Liver (tissue), 3 donors: ENCODE data around the gene GUCA2A.

Experiments
- MAX ChIP-seq: IDR thresholded peaks from 2 replicates; pipeline ENCODE4 v1.6.1; 2016; ENCODE audit warnings: antibody characterized with exemption
- RAD21 ChIP-seq, 2 donors: IDR thresholded peaks; 2 replicates each; pipeline ENCODE4 v1.6.1; 2016; ENCODE audit warnings: antibody characterized with exemption in 2 of 2, mild to moderate bottlenecking in 2 of 2
- TAF1 ChIP-seq: conservative IDR thresholded peaks from 2 replicates; pipeline ENCODE4 v1.6.1; 2016; ENCODE audit warnings: antibody characterized with exemption, mild to moderate bottlenecking
- YY1 ChIP-seq: IDR thresholded peaks from 2 replicates; pipeline ENCODE4 v1.6.1; 2016; ENCODE audit warnings: antibody characterized with exemption, mild to moderate bottlenecking
- TF ChIP-seq, protein P1 (sequence below): fragments of 150-350 bp; IDR thresholded peaks from 2 replicates; pipeline ENCODE4 v1.5.1; 2017; ENCODE audit warnings: improper control_type of control experiment, low read depth, low read length; ENCODE audit not compliant: missing input control
- TF ChIP-seq, protein P2 (sequence below): IDR thresholded peaks from 2 replicates; pipeline ENCODE4 v1.6.1; 2016; ENCODE audit warnings: antibody characterized with exemption
- donor health status: healthy.
- donor health status: healthy.

GRCh38 chr1:42173155-42173933 is 8.8 kb upstream of the GUCA2A start:
- TF ChIP-seq, protein P1, sequence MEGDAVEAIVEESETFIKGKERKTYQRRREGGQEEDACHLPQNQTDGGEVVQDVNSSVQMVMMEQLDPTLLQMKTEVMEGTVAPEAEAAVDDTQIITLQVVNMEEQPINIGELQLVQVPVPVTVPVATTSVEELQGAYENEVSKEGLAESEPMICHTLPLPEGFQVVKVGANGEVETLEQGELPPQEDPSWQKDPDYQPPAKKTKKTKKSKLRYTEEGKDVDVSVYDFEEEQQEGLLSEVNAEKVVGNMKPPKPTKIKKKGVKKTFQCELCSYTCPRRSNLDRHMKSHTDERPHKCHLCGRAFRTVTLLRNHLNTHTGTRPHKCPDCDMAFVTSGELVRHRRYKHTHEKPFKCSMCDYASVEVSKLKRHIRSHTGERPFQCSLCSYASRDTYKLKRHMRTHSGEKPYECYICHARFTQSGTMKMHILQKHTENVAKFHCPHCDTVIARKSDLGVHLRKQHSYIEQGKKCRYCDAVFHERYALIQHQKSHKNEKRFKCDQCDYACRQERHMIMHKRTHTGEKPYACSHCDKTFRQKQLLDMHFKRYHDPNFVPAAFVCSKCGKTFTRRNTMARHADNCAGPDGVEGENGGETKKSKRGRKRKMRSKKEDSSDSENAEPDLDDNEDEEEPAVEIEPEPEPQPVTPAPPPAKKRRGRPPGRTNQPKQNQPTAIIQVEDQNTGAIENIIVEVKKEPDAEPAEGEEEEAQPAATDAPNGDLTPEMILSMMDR = peak; percentile 89
- peak; percentile 79 to 89 for TF ChIP-seq RAD21 (IDR thresholded peaks at IDR 0.05)
- no peak for TF ChIP-seq YY1
- TF ChIP-seq TAF1 = no peak
- TF ChIP-seq, protein P2, sequence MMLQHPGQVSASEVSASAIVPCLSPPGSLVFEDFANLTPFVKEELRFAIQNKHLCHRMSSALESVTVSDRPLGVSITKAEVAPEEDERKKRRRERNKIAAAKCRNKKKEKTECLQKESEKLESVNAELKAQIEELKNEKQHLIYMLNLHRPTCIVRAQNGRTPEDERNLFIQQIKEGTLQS = no peak
- no peak for TF ChIP-seq MAX
